ENCODE measurements around the gene TAS2R19.
"Not testable (repeated sequence)": the region's sequence is repeated elsewhere in the genome, so short reads cannot be mapped to it uniquely, and the experiment has no call there.

The TAS2R19 gene, protein sequence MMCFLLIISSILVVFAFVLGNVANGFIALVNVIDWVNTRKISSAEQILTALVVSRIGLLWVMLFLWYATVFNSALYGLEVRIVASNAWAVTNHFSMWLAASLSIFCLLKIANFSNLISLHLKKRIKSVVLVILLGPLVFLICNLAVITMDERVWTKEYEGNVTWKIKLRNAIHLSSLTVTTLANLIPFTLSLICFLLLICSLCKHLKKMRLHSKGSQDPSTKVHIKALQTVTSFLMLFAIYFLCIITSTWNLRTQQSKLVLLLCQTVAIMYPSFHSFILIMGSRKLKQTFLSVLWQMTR

DNA sequence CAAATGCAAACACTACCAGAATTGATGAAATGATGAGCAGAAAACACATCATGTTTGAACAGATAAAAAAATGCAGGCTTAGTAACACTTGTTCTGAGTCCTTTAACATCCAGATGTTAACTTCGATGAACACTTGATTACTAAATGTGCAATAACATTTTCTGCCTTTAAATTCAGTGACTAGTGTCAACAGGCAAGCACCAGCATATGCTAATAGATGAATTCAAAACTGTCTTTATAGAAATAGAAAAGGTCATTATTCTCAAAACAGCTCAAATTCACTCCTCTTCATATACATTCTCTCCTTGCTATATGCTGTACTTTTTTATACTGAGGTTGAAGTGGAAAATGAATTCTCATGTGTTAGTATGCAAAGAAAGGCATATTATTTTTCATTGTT, at the start of gene TAS2R19:
Gene TAS2R19, minus strand, starts transcription at position 101 of the 400 bp plus-strand sequence. Its CDS starts 49 bp downstream, at position 52.
- Mint-ChIP-seq H3K36me3 (ENCODE audit: low read depth) (peaks cover 18% of the 10 kb centered on the region), H3K4me3 (no peak within 1 kb of the TSS), H3K4me1 (ENCODE audit: low read depth) (no peaks in the 10 kb centered on the region)

DNA sequence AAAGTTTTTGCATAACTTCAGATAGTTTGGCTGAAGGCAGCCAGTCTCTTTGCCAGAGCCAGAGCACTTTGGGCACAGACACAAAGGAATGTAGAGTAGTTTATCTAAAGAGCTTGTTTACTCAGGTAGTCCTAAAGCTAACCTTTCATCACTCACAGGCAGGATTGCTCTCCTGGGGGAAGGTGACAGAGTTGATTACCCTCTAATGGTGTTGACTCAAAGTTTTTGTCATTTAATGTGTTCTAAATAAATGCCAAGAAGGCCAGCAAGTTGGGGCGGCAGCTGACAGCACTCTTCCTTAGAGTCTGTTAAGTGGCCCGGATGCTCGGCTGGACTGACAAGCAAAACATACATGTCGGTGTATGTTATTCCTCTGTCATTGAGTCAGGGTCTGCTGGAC, 49.0 kb upstream of the TAS2R19 start:
- H3K27me3 Mint-ChIP-seq (ENCODE audit: low read depth) = no peaks in the 10 kb centered on the region
- no peak overlapping the region for H3K4me3 Mint-ChIP-seq
- H3K36me3 Mint-ChIP-seq (ENCODE audit: low read depth) = peaks cover 3% of the 10 kb centered on the region
- no peaks in the 10 kb centered on the region for H3K9me3 Mint-ChIP-seq
- H3K4me1 Mint-ChIP-seq (ENCODE audit: low read depth) = peaks cover 3% of the 10 kb centered on the region
- no peak overlapping the region for H3K27ac Mint-ChIP-seq

More for the DNA sequence above, at the start of gene TAS2R19:
- Mint-ChIP-seq H3K27me3 (ENCODE audit: low read depth) (no peaks in the 10 kb centered on the region), H3K27ac (no peak within 1 kb of the TSS), H3K9me3 (peaks cover 11% of the 10 kb centered on the region)

DNA sequence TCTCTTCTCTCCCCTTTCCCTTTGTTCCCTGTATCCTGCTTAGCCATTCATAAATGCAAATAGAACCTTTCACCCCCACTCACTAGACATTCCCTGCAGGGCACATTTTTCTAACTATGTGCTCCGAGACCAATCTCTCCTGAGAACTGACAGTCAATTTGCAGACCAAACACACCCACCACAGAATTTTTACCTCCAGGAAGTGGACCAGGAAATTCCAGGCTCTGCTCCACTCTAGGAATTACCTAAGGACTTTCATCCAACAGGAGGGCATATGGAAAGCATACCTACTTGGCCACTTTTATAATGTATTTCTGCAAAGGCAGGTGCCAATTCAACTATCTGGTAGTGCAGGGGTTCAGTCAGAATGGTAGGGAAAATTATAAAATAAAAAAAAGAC, 48.6 kb upstream of the TAS2R19 start:
- no peak overlapping the region for H3K27ac Mint-ChIP-seq
- no peaks in the 10 kb centered on the region for H3K9me3 Mint-ChIP-seq
- H3K36me3 Mint-ChIP-seq (ENCODE audit: low read depth) = peaks cover 3% of the 10 kb centered on the region
- no peak overlapping the region for H3K4me3 Mint-ChIP-seq
- no peaks in the 10 kb centered on the region for H3K27me3 Mint-ChIP-seq (ENCODE audit: low read depth)
- H3K4me1 Mint-ChIP-seq (ENCODE audit: low read depth) = peaks cover 3% of the 10 kb centered on the region

DNA sequence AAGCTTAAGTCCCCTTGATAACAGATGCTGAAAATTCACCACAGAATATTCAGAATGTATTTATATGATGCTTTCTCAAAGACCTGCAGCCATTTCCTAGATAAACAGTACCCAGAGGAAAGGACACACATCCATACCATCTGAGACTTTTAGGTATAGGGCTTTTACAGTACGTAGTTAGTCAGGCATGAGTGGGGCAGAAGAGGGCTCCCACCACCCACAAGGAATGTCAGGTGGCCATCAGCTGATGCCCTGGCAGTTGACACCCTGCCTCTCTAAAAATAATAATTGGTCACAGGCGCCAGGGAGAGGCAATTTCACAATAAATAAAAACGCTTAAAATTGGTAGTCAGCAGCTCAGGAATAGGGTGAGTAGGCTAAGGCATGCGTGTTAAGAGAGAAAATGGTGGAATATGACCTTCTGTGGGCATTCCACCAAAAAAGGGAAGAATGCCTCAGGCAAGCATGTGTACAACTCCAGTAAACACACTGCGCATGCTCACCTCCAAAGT, 47.5 kb upstream of the TAS2R19 start:
- H3K4me1 Mint-ChIP-seq (ENCODE audit: low read depth) = no peaks in the 10 kb centered on the region
- H3K9me3 Mint-ChIP-seq = no peaks in the 10 kb centered on the region
- no peak overlapping the region for H3K27ac Mint-ChIP-seq

DNA sequence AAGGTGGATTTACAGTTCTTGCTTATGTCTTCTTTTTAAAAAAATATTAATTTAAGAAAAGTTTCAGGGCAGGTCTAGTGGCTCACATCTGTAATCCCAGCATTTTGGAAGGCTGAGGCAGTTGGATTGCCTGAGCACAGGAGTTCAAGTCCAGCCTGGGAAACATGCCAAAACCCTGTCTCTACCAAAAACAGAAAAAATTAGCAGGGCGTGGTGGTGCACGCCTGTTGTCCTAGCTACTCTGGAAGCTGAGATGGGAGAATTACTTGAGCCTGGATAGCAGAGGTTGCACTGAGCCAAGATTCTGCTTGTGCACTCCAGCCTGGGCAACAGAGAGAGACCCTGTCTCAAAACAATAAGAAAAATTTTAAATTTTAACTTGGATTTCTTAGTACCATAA, 45.1 kb upstream of the TAS2R19 start:
- Mint-ChIP-seq H3K9me3 (no peaks in the 10 kb centered on the region), H3K4me3 (no peak overlapping the region), H3K4me1 (ENCODE audit: low read depth) (no peaks in the 10 kb centered on the region), H3K27ac (no peak overlapping the region), H3K27me3 (ENCODE audit: low read depth) (no peaks in the 10 kb centered on the region), H3K36me3 (ENCODE audit: low read depth) (peaks cover 5% of the 10 kb centered on the region)

More for the DNA sequence above, 47.5 kb upstream of the TAS2R19 start:
- Mint-ChIP-seq H3K27me3 (ENCODE audit: low read depth) (no peaks in the 10 kb centered on the region), H3K4me3 (no peak overlapping the region), H3K36me3 (ENCODE audit: low read depth) (peaks cover 5% of the 10 kb centered on the region)

DNA sequence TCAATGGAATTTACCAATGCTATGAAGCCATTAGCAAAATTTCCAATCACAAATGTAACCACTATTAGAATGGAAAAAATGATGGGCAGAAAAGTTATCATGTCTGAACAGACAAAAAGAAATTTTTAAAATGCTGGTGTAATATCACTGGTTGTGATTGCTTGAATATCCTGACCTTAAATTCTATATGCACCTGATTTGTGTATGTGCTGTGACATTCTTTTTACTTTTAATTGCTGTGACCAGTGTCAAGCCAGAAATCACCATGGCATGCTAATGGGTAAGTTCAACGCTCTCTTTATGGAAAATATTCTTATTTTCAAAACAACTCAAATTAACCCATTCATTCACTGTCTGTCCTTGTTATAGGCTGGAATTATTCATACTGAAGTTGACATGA, 39.8 kb upstream of the TAS2R19 start, which contains the start of gene TAS2R46:
Gene TAS2R46, minus strand, starts transcription at position 101 of the 400 bp plus-strand sequence. Its CDS starts 0 bp downstream, at position 101.
- not testable (repeated sequence) for H3K36me3 Mint-ChIP-seq (ENCODE audit: low read depth); H3K9me3 Mint-ChIP-seq; H3K27ac Mint-ChIP-seq; H3K27me3 Mint-ChIP-seq (ENCODE audit: low read depth); H3K4me3 Mint-ChIP-seq; H3K4me1 Mint-ChIP-seq (ENCODE audit: low read depth)

DNA sequence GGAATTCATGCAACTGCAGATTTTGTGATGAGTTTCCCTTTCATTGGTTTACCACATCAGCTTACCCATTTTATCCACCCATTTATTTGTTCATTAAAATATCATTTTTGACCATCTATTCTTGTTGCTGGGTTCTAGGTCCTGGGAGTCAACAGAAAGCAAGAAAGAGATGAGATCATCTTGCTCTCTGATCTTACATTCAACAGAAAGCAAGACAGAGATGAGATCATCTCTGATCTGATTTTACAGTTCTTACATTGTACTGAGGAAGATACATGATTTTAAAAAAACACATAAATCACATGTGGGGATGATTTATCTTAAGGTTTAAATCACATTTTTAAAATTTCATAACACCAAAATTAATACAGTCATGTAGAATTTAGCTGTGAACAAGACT, 37.4 kb upstream of the TAS2R19 start:
- Mint-ChIP-seq H3K9me3 (peaks cover 8% of the 10 kb centered on the region), H3K4me1 (ENCODE audit: low read depth) (peaks cover 4% of the 10 kb centered on the region), H3K4me3 (no peak overlapping the region), H3K36me3 (ENCODE audit: low read depth) (peaks cover 2% of the 10 kb centered on the region), H3K27me3 (ENCODE audit: low read depth) (no peaks in the 10 kb centered on the region), H3K27ac (no peak overlapping the region)

DNA sequence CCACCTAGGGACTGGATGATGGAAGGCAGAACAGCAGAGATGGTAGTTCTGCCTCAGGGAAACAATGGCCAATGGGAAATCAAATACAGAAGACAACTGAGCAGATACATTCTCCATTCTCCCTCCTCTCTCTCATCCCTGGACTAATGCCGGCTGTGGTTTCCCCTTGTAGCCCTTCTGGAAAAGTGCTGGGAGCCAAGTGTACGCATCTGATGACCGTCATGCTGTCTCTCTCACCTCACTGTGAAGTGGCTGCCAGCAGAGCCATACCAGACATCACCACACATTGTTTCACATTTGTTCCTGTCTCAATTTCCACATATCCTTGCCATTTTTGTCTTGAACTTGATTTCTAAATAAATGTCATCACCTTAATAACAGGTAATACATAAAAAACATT, 36.6 kb upstream of the TAS2R19 start:
- Mint-ChIP-seq H3K4me1 (ENCODE audit: low read depth) (peaks cover 4% of the 10 kb centered on the region), H3K36me3 (ENCODE audit: low read depth) (peaks cover 2% of the 10 kb centered on the region), H3K27ac (no peak overlapping the region), H3K9me3 (peaks cover 8% of the 10 kb centered on the region), H3K27me3 (ENCODE audit: low read depth) (no peaks in the 10 kb centered on the region), H3K4me3 (no peak overlapping the region)

DNA sequence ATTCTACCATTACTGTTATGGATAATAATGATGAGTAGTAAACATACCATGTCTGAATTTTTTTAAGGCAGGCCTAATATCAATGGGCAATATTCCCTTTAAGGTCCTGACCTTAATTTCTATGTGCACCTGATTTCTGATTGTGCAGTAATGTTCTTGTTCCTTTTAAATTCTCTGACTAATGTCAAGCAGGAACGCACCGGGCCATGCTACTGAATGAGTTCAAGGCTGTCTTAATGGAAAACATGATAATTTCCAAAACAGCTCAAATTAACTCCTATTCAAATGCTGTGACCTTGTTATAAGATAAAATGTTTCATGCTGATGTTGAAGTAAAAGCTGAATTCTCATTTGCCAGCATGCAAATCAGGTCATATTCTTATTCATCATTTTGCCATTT, 32.9 kb upstream of the TAS2R19 start:
- H3K36me3 Mint-ChIP-seq (ENCODE audit: low read depth) = peaks cover 23% of the 10 kb centered on the region
- H3K9me3 Mint-ChIP-seq = peaks cover 28% of the 10 kb centered on the region
- peaks cover 1% of the 10 kb centered on the region for H3K4me1 Mint-ChIP-seq (ENCODE audit: low read depth)
- no peak overlapping the region for H3K4me3 Mint-ChIP-seq
- no peaks in the 10 kb centered on the region for H3K27me3 Mint-ChIP-seq (ENCODE audit: low read depth)
- H3K27ac Mint-ChIP-seq = no peak overlapping the region

DNA sequence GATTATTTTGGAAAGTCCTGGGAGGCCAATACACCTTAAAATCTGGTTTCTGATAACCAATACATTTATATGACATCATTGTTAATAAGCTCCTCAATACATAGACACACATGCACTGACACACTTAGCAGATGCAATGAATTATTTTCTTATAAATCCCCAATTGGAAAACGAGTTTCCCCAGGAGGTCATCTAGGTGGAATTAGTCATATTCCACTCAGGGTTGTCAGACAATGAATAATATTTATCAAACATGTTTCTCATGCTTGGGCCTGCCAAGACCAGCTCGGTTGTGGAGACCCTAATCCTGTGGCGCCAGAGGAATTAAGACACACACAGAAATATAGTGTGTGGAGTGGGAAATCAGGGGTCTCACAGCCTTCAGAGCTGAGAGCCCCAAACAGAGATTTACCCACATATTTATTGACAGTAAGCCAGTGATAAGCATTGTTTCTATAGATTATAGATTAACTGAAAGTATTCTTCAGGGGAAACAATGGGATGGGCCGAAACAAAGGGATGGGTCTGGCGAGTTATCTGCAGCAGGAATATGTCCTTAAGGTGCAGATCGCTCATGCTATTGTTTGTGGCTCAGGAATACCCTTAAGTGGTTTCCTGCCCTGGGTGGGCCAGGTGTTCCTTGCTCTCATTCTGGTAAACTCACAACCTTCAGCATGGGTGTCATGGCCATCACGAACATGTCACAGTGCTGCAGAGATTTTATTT, 27.5 kb upstream of the TAS2R19 start:
- H3K4me1 Mint-ChIP-seq (ENCODE audit: low read depth); H3K4me3 Mint-ChIP-seq; H3K27me3 Mint-ChIP-seq (ENCODE audit: low read depth); H3K27ac Mint-ChIP-seq: not testable (repeated sequence)
- H3K9me3 Mint-ChIP-seq = peaks cover 36% of the 10 kb centered on the region
- peaks cover 44% of the 10 kb centered on the region for H3K36me3 Mint-ChIP-seq (ENCODE audit: low read depth)

DNA sequence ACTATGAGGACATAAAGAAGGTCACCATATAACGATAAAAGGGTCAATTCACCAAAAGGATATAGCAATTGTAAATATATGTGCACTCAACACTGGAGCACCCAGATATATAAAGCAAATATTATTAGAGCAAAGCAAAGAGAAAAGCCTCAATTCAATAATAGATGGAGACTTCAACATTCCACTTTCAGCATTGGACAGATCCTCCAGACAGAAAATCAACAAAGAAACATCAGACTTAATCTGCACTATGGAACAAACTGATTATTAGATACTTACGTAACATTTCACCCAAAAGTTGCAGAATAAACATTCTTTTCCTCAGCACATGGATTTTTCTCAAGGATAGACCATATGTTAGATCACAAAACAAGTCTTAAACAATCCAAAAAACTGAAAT, 18.9 kb upstream of the TAS2R19 start:
- not testable (repeated sequence) for H3K4me3 Mint-ChIP-seq; H3K9me3 Mint-ChIP-seq; H3K27me3 Mint-ChIP-seq (ENCODE audit: low read depth); H3K4me1 Mint-ChIP-seq (ENCODE audit: low read depth); H3K27ac Mint-ChIP-seq
- H3K36me3 Mint-ChIP-seq (ENCODE audit: low read depth) = peaks cover 28% of the 10 kb centered on the region

DNA sequence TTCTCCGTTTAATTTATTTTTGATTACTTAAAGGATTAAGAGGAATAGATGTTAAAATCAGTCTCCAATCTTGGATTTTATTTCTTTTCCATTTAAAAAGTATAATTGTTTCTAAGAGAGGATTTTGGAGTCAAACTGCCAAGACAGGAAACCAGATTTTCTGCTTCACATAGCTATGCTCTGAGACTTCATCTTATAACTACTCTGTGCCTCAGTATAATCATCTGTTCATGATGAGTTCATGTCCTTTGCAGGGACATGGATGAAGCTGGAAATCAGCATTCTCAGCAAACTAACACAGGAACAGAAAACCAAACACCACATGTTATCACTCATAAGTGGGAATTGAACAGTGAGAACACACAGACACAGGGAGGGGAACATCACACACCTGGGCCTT, 17.7 kb upstream of the TAS2R19 start:
- Mint-ChIP-seq H3K9me3 (peaks cover 3% of the 10 kb centered on the region), H3K4me1 (ENCODE audit: low read depth) (no peaks in the 10 kb centered on the region), H3K36me3 (ENCODE audit: low read depth) (peaks cover 26% of the 10 kb centered on the region), H3K27ac (no peak overlapping the region), H3K27me3 (ENCODE audit: low read depth) (no peaks in the 10 kb centered on the region), H3K4me3 (no peak overlapping the region)

DNA sequence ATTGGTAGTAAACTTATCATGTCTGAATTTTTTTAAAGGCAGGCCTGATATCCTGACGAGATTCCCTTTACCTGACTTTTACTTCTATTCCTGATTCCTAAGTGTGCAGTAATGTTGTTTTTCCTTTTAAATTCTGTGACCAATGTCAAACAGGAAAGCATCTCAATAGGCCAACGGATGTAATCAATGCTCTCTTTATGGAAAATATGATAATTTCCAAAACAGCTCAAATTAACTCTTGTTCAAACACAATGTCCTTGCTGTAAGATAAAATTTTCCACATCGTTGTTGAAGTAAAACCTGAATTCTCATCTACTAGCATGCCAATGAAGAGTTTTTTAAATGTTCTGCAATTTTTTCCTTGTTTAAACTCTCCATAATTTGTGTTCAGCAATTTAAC, 16.8 kb upstream of the TAS2R19 start:
- H3K36me3 Mint-ChIP-seq (ENCODE audit: low read depth) = peaks cover 21% of the 10 kb centered on the region
- H3K27ac Mint-ChIP-seq = no peak overlapping the region

DNA sequence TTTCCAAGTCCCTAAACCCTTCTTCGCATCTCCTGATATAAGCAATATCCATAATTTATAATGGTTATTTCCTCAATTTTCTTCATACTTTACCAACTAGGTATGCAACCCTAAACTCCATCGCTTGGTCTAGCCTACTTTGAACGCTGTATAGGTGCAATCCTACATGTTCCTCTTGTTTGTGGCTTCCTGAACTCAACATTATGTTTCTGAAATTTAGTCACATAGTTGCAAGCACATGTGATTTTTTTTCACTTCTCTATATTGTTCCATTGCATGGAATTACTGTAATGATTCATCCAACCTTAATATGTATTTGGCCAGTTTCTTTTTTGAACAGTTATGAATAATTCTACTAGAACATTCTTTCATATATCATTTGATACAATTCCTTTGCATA, 11.5 kb upstream of the TAS2R19 start:
- H3K4me3 Mint-ChIP-seq; H3K4me1 Mint-ChIP-seq (ENCODE audit: low read depth); H3K9me3 Mint-ChIP-seq; H3K27ac Mint-ChIP-seq; H3K27me3 Mint-ChIP-seq (ENCODE audit: low read depth): not testable (repeated sequence)
- peaks cover 12% of the 10 kb centered on the region for H3K36me3 Mint-ChIP-seq (ENCODE audit: low read depth)

More for the DNA sequence above, 16.8 kb upstream of the TAS2R19 start:
- H3K4me1 Mint-ChIP-seq (ENCODE audit: low read depth) = no peaks in the 10 kb centered on the region
- H3K4me3 Mint-ChIP-seq = no peak overlapping the region
- H3K27me3 Mint-ChIP-seq (ENCODE audit: low read depth) = no peaks in the 10 kb centered on the region
- no peaks in the 10 kb centered on the region for H3K9me3 Mint-ChIP-seq

DNA sequence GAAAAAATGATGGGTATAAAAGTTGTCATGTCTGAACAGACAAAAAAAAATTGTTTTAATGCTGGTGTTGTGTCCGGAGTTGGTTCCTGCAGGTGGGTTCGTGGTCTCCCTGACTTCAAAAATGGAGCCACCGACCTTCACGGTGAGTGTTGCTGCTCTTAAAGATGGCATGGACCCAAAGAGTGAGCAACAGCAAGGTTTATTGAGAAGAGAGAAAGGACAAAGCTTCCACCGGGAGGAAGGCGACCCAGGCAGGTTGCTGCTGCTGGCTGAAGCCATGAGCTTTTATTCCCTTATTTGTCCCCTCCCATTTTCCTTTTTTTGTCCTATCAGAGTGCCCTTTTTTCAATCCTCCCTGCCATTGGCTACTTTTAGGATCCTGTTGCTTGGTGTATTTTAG, 8.9 kb upstream of the TAS2R19 start, which contains the start of gene TAS2R31:
Gene TAS2R31, minus strand, starts transcription at position 101 of the 400 bp plus-strand sequence. Its CDS starts 72 bp downstream, at position 29.
- peaks cover 3% of the 10 kb centered on the region for H3K4me1 Mint-ChIP-seq (ENCODE audit: low read depth)
- no peak within 1 kb of the TSS for H3K27ac Mint-ChIP-seq
- peaks cover 26% of the 10 kb centered on the region for H3K36me3 Mint-ChIP-seq (ENCODE audit: low read depth)
- H3K4me3 Mint-ChIP-seq = no peak within 1 kb of the TSS
- H3K9me3 Mint-ChIP-seq = peaks cover 4% of the 10 kb centered on the region
- no peaks in the 10 kb centered on the region for H3K27me3 Mint-ChIP-seq (ENCODE audit: low read depth)
